Keratinocyte (primary cell): ENCODE results near the gene ZKSCAN1. TPM values are rescaled to one million over a fixed set of nuclear protein-coding genes. Genes with fewer than 3 reads are reported as not detected.

Experiments used
- DNase-seq: peaks from one replicate; pipeline ENCODE4 v3.0.0-alpha.2; 2011; ENCODE audit warnings: low read depth, missing footprints, low spot score
- FAIRE-seq: peaks from 2 replicates; lab custom pipeline; 2011; peaks lifted over from hg19 to GRCh38; lab: Jason Lieb, UNC
- H2AFZ ChIP-seq: 2 replicates; pipeline ENCODE4 v1.6.0; 2012; ENCODE audit warnings: low read length, control low read depth, inconsistent platforms; ENCODE audit not compliant: control insufficient read depth
- H3K27ac ChIP-seq: 2 replicates; pipeline ENCODE4 v1.5.1; 2011; ENCODE audit warnings: low read length; ENCODE audit not compliant: control insufficient read depth, insufficient read depth
- H3K27me3 ChIP-seq: 3 replicates; pipeline ENCODE4 v1.6.0; 2011; ENCODE audit warnings: low read length; ENCODE audit not compliant: control insufficient read depth, insufficient read depth; ENCODE audit errors: extremely low read depth
- H3K36me3 ChIP-seq, 2 experiments: 2 replicates in 1 of 2; 3 replicates in 1 of 2; pipeline ENCODE4 v1.5.1; 2011; ENCODE audit warnings: low read length in 2 of 2, mild to moderate bottlenecking in 1 of 2; ENCODE audit not compliant: control insufficient read depth in 2 of 2, insufficient read depth in 2 of 2; ENCODE audit errors: extremely low read depth in 1 of 2
- H3K4me1 ChIP-seq: 3 replicates; pipeline ENCODE4 v1.5.1; 2011; ENCODE audit warnings: low read length; ENCODE audit not compliant: control insufficient read depth, insufficient read depth; ENCODE audit errors: extremely low read depth
- H3K4me2 ChIP-seq: 3 replicates; pipeline ENCODE4 v1.6.0; 2011; ENCODE audit warnings: low read depth, low read length; ENCODE audit not compliant: control insufficient read depth, insufficient read depth; ENCODE audit errors: extremely low read depth
- H3K4me3 ChIP-seq, 3 experiments: fragments of 200-600 bp in 1 of 3; sonication (generic) in 1 of 3; 2 replicates in 2 of 3; 3 replicates in 1 of 3; pipeline ENCODE4 v1.5.1; 2011 to 2016; ENCODE audit warnings: low read length in 3 of 3, mild to moderate bottlenecking in 3 of 3, control low read depth in 2 of 3, inconsistent platforms in 1 of 3, low read depth in 1 of 3, mixed read lengths in 1 of 3, mixed run types in 1 of 3, moderate library complexity in 1 of 3; ENCODE audit not compliant: control insufficient read depth in 2 of 3, insufficient read depth in 2 of 3; ENCODE audit errors: extremely low read depth in 1 of 3
- H3K79me2 ChIP-seq: 2 replicates; pipeline ENCODE4 v1.6.0; 2012; ENCODE audit warnings: low read length; ENCODE audit not compliant: control insufficient read depth, insufficient read depth
- H3K9ac ChIP-seq: 3 replicates; pipeline ENCODE4 v1.6.0; 2011; ENCODE audit warnings: low read length; ENCODE audit not compliant: control insufficient read depth, insufficient read depth; ENCODE audit errors: extremely low read depth
- H3K9me1 ChIP-seq: 3 replicates; pipeline ENCODE4 v1.6.0; 2011; ENCODE audit warnings: low read length; ENCODE audit not compliant: control insufficient read depth, insufficient read depth; ENCODE audit errors: extremely low read depth
- H3K9me3 ChIP-seq: 2 replicates; pipeline ENCODE4 v1.5.1; 2012; ENCODE audit warnings: low read depth, low read length; ENCODE audit not compliant: control insufficient read depth
- H4K20me1 ChIP-seq: 3 replicates; pipeline ENCODE4 v1.6.0; 2011; ENCODE audit warnings: low read length; ENCODE audit not compliant: control insufficient read depth, insufficient read depth; ENCODE audit errors: extremely low read depth
- EZH2 ChIP-seq: IDR thresholded peaks from one replicate; pipeline ENCODE4 v1.6.1; 2012; ENCODE audit warnings: inconsistent platforms, mild to moderate bottlenecking, low read length, moderate library complexity
- dilution Hi-C: fragments of 300-500 bp; cut with MboI; formaldehyde crosslinking; loops from one replicate; pipeline ENCODE4 v1.7.0; 2020; ENCODE audit warnings: low sequenced_read_pairs; ENCODE audit not compliant: extremely low pct_ligation_motif_present
- polyA plus RNA-seq, 5 experiments: library from polyadenylated mRNA; depleted of rRNA in 3 of 5; stranded (reverse) in 3 of 5; stranded (forward) in 1 of 5; unstranded in 1 of 5; fragments of >200 nt; gene quantifications; 1 replicate in 1 of 5; 2 replicates in 3 of 5; 3 replicates in 1 of 5; pipeline versions ENCODE4 v1.2.1 to v1.2.3, GENCODE V29; 2011 to 2012; ENCODE audit warnings: missing spikeins in 2 of 5, low read depth in 1 of 5, low replicate concordance in 1 of 5
- TF ChIP-seq, protein P1 (sequence below), 3 experiments: IDR thresholded peaks in 1 of 3; conservative IDR thresholded peaks in 1 of 3; optimal IDR thresholded peaks in 1 of 3; 2 replicates in 2 of 3; 3 replicates in 1 of 3; pipeline versions ENCODE3 to v1.5.1; 2011; ENCODE audit warnings: low read length in 3 of 3, mild to moderate bottlenecking in 3 of 3, moderate library complexity in 2 of 3, control low read depth in 1 of 3, inconsistent platforms in 1 of 3; ENCODE audit not compliant: insufficient read depth in 2 of 3; ENCODE audit errors: extremely low read depth in 1 of 3

The ZKSCAN1 gene
- polyA plus RNA-seq, 1 donor (not counting 4 experiments of a cell fraction or from before 2014, with no cell fraction given), result 24.7 TPM

DNA sequence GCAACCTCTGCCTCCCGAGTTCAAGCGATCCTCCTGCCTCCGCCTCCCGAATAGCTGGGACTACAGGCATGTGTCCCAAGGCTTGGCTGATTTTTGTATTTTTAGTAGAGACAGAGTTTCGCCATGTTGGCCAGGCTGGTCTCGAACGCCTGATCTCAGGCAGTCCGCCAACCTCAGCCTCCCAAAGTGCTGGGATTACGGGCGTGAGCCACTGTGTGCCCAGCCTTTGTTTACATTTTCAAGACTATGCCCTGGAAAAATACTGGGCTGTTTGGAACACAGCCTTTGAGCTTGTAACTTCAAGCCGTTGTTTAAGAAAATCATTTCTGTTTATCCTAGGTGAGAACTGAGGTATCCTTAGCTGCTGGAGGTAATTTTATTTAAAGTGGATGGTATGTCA, 1.9 kb downstream of the ZKSCAN1 start:
- H3K79me2 ChIP-seq, result peaks cover 62% of the 10 kb centered on the region
- peaks cover 34% of the 10 kb centered on the region for H3K4me1 ChIP-seq
- H3K4me3 ChIP-seq, result no peak overlapping the region
- FAIRE-seq, result no peak
- peak overlapping the region; percentile 82 for H3K4me2 ChIP-seq
- no peak for DNase-seq
- no peaks in the 10 kb centered on the region for H3K9me1 ChIP-seq
- TF ChIP-seq EZH2, result no peak
- TF ChIP-seq, protein P1, sequence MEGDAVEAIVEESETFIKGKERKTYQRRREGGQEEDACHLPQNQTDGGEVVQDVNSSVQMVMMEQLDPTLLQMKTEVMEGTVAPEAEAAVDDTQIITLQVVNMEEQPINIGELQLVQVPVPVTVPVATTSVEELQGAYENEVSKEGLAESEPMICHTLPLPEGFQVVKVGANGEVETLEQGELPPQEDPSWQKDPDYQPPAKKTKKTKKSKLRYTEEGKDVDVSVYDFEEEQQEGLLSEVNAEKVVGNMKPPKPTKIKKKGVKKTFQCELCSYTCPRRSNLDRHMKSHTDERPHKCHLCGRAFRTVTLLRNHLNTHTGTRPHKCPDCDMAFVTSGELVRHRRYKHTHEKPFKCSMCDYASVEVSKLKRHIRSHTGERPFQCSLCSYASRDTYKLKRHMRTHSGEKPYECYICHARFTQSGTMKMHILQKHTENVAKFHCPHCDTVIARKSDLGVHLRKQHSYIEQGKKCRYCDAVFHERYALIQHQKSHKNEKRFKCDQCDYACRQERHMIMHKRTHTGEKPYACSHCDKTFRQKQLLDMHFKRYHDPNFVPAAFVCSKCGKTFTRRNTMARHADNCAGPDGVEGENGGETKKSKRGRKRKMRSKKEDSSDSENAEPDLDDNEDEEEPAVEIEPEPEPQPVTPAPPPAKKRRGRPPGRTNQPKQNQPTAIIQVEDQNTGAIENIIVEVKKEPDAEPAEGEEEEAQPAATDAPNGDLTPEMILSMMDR (optimal IDR thresholded peaks at IDR 0.05 in 1 of 3, IDR thresholded peaks at IDR 0.05 in 1 of 3, conservative IDR thresholded peaks at IDR 0.05 in 1 of 3; ENCODE audit: extremely low read depth in 1 of 3, insufficient read depth in 2 of 3, low read length in 3 of 3), result no peak
- H3K9me3 ChIP-seq, result no peaks in the 10 kb centered on the region
- no peaks in the 10 kb centered on the region for H4K20me1 ChIP-seq
- no peaks in the 10 kb centered on the region for H3K27me3 ChIP-seq
- dilution Hi-C loops, result no loop called here
- H3K27ac ChIP-seq, result no peak overlapping the region
- H3K36me3 ChIP-seq, result peaks cover 6 to 7% of the 10 kb centered on the region in 2 experiments
- H3K9ac ChIP-seq, result no peak overlapping the region
- H2AFZ ChIP-seq, result no peak overlapping the region

DNA sequence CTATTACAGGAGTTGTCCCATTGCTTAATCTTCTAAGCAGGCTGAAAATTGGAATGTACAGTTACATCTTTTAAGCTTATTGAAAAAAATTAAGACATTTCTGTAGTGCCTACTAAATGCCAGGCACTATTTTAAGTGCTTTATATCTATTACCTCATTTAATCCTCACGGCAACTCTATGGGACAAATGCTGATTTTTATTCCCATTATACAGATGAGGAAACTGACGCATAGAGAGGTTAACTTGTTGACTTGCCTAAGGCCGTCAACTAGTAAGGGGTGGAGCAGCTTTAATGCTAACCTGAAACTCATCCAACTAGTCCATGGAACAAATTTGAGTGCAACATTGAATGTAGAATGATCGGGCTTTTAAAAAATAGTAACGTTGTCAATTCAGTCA, 2.5 kb downstream of the ZKSCAN1 start:
- Histone ChIP-seq H3K9ac (no peak overlapping the region), H4K20me1 (no peaks in the 10 kb centered on the region), H3K4me3 (no peak overlapping the region), H3K36me3 (peaks cover 7 to 8% of the 10 kb centered on the region in 2 experiments), H3K79me2 (peaks cover 66% of the 10 kb centered on the region), H3K4me1 (peaks cover 37% of the 10 kb centered on the region), H3K9me3 (no peaks in the 10 kb centered on the region), H3K27me3 (no peaks in the 10 kb centered on the region), H2AFZ (no peak overlapping the region), H3K4me2 (peak overlapping the region; percentile 8), H3K9me1 (no peaks in the 10 kb centered on the region), H3K27ac (no peak overlapping the region)
- TF ChIP-seq, protein P1 (optimal IDR thresholded peaks at IDR 0.05 in 1 of 3, IDR thresholded peaks at IDR 0.05 in 1 of 3, conservative IDR thresholded peaks at IDR 0.05 in 1 of 3; ENCODE audit: extremely low read depth in 1 of 3, insufficient read depth in 2 of 3, low read length in 3 of 3), result no peak
- no peak for TF ChIP-seq EZH2
- FAIRE-seq, result no peak
- dilution Hi-C loops, result no loop called here
- DNase-seq, result no peak
